C4-2B (cell line): Measurements from ENCODE around the gene PPARD.

Source experiments
- ZFX ChIP-seq: fragments of 450-650 bp; IDR thresholded peaks from 2 replicates; pipeline ENCODE4 v1.6.1; 2017
- TF ChIP-seq, protein P1 (sequence below): fragments of 450-650 bp; conservative IDR thresholded peaks from 2 replicates; pipeline ENCODE4 v1.5.1; 2017; ENCODE audit warnings: mild to moderate bottlenecking

DNA sequence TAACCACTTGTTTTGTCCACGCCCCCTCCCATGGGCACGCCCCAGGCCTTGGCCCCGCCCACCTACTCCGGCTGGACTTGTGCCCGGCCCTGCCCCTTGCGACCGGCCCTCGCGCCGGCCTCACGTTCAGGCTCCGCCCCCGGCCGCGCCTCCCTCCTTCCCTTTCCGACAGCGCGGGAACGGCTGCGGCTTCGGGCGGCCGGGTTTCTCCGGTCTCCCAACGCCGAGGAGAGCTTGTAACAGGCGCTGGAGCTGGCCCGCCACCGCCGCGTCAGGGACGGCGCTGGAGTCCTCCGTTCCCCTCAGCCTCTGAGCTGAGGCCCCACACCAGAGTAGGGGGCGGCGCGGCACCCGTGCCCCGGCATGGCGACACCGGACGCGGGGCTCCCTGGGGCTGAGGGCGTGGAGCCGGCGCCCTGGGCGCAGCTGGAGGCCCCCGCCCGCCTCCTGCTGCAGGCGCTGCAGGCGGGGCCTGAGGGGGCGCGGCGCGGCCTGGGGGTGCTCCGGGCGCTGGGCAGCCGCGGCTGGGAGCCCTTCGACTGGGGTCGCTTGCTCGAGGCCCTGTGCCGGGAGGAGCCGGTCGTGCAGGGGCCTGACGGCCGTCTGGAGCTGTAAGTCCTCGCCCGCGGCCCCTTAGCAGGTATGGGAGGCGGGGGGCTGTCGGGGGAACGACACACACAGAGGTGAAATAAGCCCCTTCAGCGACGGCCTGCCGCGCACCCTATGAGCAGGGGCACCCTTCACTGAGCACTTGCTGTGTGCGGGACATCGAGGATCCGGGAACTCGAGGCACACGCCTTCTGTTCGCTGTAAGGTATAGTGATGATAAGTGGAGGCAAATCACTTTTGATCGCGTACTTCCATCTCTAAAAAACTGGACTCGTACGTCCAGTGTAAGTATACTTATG lies 110.1 kb downstream of the PPARD start, which contains the start of gene FANCE:
- TF ChIP-seq, protein P1, sequence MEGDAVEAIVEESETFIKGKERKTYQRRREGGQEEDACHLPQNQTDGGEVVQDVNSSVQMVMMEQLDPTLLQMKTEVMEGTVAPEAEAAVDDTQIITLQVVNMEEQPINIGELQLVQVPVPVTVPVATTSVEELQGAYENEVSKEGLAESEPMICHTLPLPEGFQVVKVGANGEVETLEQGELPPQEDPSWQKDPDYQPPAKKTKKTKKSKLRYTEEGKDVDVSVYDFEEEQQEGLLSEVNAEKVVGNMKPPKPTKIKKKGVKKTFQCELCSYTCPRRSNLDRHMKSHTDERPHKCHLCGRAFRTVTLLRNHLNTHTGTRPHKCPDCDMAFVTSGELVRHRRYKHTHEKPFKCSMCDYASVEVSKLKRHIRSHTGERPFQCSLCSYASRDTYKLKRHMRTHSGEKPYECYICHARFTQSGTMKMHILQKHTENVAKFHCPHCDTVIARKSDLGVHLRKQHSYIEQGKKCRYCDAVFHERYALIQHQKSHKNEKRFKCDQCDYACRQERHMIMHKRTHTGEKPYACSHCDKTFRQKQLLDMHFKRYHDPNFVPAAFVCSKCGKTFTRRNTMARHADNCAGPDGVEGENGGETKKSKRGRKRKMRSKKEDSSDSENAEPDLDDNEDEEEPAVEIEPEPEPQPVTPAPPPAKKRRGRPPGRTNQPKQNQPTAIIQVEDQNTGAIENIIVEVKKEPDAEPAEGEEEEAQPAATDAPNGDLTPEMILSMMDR = no peak
- 0 out of 2 replicates have a peak, but pooled peaks have one; percentile 36 for TF ChIP-seq ZFX
